Activated gamma-delta T cell (primary cell): Measurements from ENCODE around the gene MAN1A2.
"Not testable (repeated sequence)": the region's sequence is repeated elsewhere in the genome, so short reads cannot be mapped to it uniquely, and the experiment has no call there.

Source experiments
- DNase-seq: peaks from one replicate; lab custom pipeline; 2025; lab: John Stamatoyannopoulos, UW
- total RNA-seq, 2 donors: gene quantifications; one replicate each; lab custom pipeline; 2026; lab: John Stamatoyannopoulos, UW

MAN1A2 gene
- total RNA-seq, result 236 to 245 reads per million in 2 donors

GRCh38 chr1:117367046-117368025 is at the start of gene MAN1A2:
MAN1A2 (plus strand) TSS chr1:117367449; CDS start chr1:117368184, 735 bp downstream.
- DNase-seq, result peak; percentile 59

GRCh38 chr1:117318011-117318410 is 49.2 kb upstream of the MAN1A2 start:
- no peak for DNase-seq

GRCh38 chr1:117318426-117318825 is 48.8 kb upstream of the MAN1A2 start:
- no peak for DNase-seq

GRCh38 chr1:117320515-117320914 is 46.7 kb upstream of the MAN1A2 start:
- DNase-seq, result no peak

GRCh38 chr1:117321680-117322609 is 45.3 kb upstream of the MAN1A2 start:
- no peak for DNase-seq

GRCh38 chr1:117324357-117324756 is 42.9 kb upstream of the MAN1A2 start:
- no peak for DNase-seq

- DNase-seq, result not testable (repeated sequence)
Measured at GRCh38 chr1:117326035-117326434, 41.2 kb upstream of the MAN1A2 start.

GRCh38 chr1:117327011-117327410 is 40.2 kb upstream of the MAN1A2 start:
- no peak for DNase-seq

GRCh38 chr1:117335376-117336086 is 31.7 kb upstream of the MAN1A2 start:
- no peak for DNase-seq

GRCh38 chr1:117336088-117336817 is 31.0 kb upstream of the MAN1A2 start:
- no peak for DNase-seq

GRCh38 chr1:117339866-117340700 is 27.2 kb upstream of the MAN1A2 start:
- DNase-seq, result no peak

- DNase-seq, result no peak
Measured at GRCh38 chr1:117341123-117341522, 26.1 kb upstream of the MAN1A2 start.

- no peak for DNase-seq
Measured at GRCh38 chr1:117342397-117342796, 24.9 kb upstream of the MAN1A2 start.

GRCh38 chr1:117346206-117346928 is 20.9 kb upstream of the MAN1A2 start:
- DNase-seq, result no peak

- no peak for DNase-seq
Measured at GRCh38 chr1:117347907-117348306, 19.3 kb upstream of the MAN1A2 start.

- not testable (repeated sequence) for DNase-seq
Measured at GRCh38 chr1:117352695-117353094, 14.6 kb upstream of the MAN1A2 start.

- not testable (repeated sequence) for DNase-seq
Measured at GRCh38 chr1:117357833-117358603, 9.2 kb upstream of the MAN1A2 start.

- DNase-seq, result not testable (repeated sequence)
Measured at GRCh38 chr1:117358604-117358887, 8.7 kb upstream of the MAN1A2 start.
